IPS DF 19.7 (cell line): ENCODE measurements around the gene ULK4.
"Not testable (repeated sequence)": the region's sequence is repeated elsewhere in the genome, so short reads cannot be mapped to it uniquely, and the experiment has no call there.

Experiments
- DNase-seq: peaks from one replicate; pipeline ENCODE4 v3.0.0-alpha.2; 2013; ENCODE audit warnings: low read depth, low spot score

ULK4 gene

GRCh38 chr3:41320953-41321641 lies 640.8 kb downstream of the ULK4 start:
- no peak for DNase-seq

- no peak for DNase-seq
Observed at GRCh38 chr3:41318520-41318919, 643.4 kb downstream of the ULK4 start.

DNA sequence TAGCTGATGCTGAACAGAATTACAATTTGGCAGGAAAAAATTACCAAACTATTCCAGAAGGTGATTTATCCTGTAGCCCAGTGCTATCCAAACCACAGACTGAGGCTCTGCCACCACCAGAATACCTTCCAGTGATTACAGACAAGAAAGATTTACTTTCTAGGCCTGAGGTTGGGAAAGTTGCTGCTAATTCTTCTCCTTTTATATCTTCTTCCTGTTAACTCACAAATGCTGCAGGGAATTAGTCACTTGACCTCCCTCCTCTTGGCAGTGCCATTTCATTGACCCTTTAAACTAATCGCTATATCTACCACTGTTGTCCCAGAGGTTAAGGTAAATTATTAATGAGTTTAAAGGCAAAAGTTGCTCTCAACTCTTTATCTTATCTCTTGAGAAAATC lies 644.2 kb downstream of the ULK4 start:
- no peak for DNase-seq

GRCh38 chr3:41317298-41317697 lies 644.6 kb downstream of the ULK4 start:
- no peak for DNase-seq

DNA sequence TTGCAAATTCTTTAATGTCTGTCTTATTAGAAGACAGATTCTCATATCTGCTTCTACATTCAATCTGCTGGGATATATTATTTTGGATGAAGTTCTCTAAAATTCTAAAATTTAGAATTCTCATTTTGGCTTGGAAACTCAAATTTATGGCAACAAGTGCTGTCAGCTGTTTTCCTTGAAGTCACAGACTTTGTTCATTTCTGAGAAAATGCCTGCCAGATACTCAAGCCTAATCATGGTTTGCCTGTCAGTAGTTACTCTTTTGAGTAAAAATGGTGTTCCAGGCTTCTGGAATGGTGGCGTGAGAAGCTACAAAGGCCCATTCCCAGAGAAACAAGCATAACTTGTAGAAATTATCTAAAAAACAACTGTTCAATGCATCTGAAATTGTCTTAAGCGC lies 646.8 kb downstream of the ULK4 start:
- no peak for DNase-seq

DNA sequence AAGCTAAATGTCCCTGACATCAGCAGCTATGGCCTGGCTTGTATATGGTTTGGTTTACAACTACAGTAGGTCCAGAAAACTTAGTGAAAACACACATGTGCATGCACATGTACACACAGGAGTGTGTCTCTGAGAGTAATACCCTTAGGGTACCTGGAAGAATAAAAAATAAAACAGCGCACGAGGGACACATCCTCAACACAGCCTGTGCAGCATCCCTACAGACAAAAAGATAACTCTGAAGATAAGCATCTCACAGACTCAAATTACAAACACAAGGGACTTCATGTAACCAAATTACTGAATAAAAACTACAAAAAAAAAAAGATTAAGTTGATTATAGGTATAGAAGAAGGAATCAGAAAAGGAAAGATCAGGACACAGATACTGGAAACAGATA lies 653.8 kb downstream of the ULK4 start:
- no peak for DNase-seq

GRCh38 chr3:41307065-41307464 lies 654.8 kb downstream of the ULK4 start:
- DNase-seq: no peak

GRCh38 chr3:41304593-41304992 lies 657.3 kb downstream of the ULK4 start:
- DNase-seq: no peak

GRCh38 chr3:41302295-41302694 lies 659.6 kb downstream of the ULK4 start:
- no peak for DNase-seq

DNA sequence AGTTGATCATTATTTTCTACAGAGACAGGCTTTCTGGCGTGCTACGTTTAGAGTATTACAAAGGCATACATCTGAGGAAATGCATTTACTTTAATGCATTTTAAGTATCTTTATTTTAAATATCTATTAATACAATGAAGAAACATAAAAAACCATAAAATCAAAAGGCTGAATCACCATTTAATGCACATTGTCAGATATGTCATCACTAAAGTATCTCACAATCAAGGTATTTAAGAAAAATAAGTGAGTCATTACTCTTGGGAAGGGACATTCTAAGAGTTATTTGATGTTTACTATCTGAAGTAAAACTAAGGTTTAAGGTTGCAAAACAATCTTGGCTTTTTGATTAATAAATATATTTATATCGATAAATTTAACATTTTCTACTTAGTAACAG lies 660.4 kb downstream of the ULK4 start:
- DNase-seq: no peak

DNA sequence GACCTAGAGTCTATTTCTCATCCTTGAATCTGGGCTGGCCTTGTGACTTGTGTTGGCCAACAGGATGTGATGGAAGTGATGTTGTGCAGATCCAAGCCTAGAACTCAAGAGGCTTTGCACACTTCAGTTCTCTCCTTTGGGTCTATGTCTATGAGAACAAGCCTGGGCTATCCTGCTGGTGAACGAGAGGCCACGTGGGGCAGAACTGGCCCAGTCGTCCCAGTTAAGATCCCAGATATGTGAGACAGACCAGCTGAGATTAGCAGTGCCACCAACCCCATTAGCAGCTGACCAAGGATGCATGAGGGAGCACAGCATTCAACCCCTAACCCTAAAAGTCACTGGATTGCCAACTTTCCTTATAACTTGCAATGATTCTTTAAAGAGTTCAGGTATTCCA lies 662.9 kb downstream of the ULK4 start:
- no peak for DNase-seq

GRCh38 chr3:41297750-41298149 lies 664.2 kb downstream of the ULK4 start:
- no peak for DNase-seq

GRCh38 chr3:41296556-41296955 lies 665.3 kb downstream of the ULK4 start:
- DNase-seq: no peak

- DNase-seq: no peak
Observed at GRCh38 chr3:41295740-41296139, 666.2 kb downstream of the ULK4 start.

DNA sequence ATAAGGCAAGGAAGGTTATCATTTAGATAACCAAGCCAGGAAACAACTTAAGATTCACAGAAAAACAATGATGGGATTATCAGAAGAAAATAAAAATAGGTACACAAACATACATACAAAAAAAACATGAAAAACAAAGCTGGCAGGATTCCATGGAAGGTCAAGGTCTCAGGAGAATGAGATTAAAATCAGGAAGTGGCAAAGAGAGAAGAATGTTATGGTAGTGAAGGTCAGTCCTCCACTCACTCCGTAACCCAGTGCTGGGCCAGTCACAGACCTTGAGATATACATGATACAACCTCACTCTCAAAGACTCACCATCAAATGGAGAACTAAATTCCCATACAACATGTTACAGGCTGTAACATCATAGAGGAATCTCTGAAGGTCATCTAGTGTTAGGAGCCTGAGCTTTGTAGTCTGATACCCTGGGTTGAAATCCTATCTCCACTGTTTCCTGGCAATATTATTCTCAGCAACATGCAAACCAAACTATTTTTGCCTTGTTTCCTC lies 668.7 kb downstream of the ULK4 start:
- no peak for DNase-seq

DNA sequence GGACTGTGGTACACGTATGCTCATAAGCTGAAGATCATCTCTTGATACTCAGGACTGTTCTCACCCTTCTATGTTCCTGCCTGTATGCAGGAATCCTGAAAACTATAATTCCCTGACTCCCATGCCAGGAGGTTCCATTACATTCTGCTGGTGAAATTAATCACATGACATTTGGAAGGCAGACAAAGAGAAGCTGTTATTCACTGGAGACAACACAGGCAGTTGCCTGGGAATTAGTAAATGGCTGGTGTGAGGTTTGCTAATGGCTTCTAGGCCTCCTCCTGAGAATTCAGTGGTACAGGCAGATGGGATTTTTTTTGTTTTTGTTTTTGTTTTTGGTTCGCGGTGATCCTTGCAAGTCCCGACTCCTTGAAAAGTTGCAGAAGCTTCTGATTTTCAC lies 671.2 kb downstream of the ULK4 start:
- DNase-seq: no peak

GRCh38 chr3:41290306-41290705 lies 671.6 kb downstream of the ULK4 start:
- no peak for DNase-seq

- DNase-seq: no peak
Observed at GRCh38 chr3:41288785-41289184, 673.1 kb downstream of the ULK4 start.

DNA sequence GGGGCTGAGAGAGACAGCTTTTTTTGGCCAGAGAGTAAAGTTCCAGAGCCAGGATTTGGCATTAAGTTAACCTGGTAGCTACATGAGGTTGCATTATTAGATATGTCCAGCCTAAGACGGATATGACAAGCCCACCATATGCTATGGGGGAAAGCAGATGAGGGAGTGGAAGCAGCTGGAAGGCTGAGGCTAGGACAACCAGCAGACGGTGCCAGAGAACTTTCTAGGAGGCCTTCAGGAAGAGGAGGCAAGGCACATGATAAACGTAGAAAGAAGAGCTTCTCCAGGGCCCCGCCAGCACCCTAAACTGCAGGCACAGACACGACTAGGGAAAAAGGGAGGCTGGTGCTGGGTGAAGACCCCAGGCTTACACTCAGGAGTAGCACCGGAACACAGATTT lies 675.6 kb downstream of the ULK4 start:
- DNase-seq: no peak

GRCh38 chr3:41284934-41285333 lies 677.0 kb downstream of the ULK4 start:
- not testable (repeated sequence) for DNase-seq

GRCh38 chr3:41277790-41278465 lies 684.0 kb downstream of the ULK4 start:
- DNase-seq: peak; percentile 64

- no peak for DNase-seq
Observed at GRCh38 chr3:41276191-41276590, 685.7 kb downstream of the ULK4 start.

- no peak for DNase-seq
Observed at GRCh38 chr3:41274944-41275668, 686.8 kb downstream of the ULK4 start.
